NCI-H1092 treated with DMSO at 0.1 percent for 48 hours (cell line): Measurements from ENCODE around the gene HS6ST2.

Experiments
- DNase-seq: peaks from one replicate; lab custom pipeline; 2025; lab: John Stamatoyannopoulos, UW

The HS6ST2 gene

GRCh38 chrX:132790329-132790728 lies 168.1 kb downstream of the HS6ST2 start:
- no peak for DNase-seq

- DNase-seq: no peak
Measured at GRCh38 chrX:132786217-132786616, 172.2 kb downstream of the HS6ST2 start.

- no peak for DNase-seq
Measured at GRCh38 chrX:132778917-132779316, 179.5 kb downstream of the HS6ST2 start.

- no peak for DNase-seq
Measured at GRCh38 chrX:132776486-132777210, 181.8 kb downstream of the HS6ST2 start.

- no peak for DNase-seq
Measured at GRCh38 chrX:132775263-132775823, 183.1 kb downstream of the HS6ST2 start.

- no peak for DNase-seq
Measured at GRCh38 chrX:132774010-132774714, 184.3 kb downstream of the HS6ST2 start.

GRCh38 chrX:132769609-132770008 lies 188.8 kb downstream of the HS6ST2 start:
- DNase-seq: no peak

- DNase-seq: no peak
Measured at GRCh38 chrX:132766452-132766851, 192.0 kb downstream of the HS6ST2 start.

- no peak for DNase-seq
Measured at GRCh38 chrX:132763528-132763927, 194.9 kb downstream of the HS6ST2 start.

GRCh38 chrX:132758759-132759158 lies 199.7 kb downstream of the HS6ST2 start:
- no peak for DNase-seq

- no peak for DNase-seq
Measured at GRCh38 chrX:132757066-132757623, 201.3 kb downstream of the HS6ST2 start.

GRCh38 chrX:132756439-132756838 lies 202.0 kb downstream of the HS6ST2 start:
- no peak for DNase-seq

GRCh38 chrX:132751063-132751690 lies 207.3 kb downstream of the HS6ST2 start:
- DNase-seq: no peak

GRCh38 chrX:132750331-132751062 lies 207.9 kb downstream of the HS6ST2 start:
- no peak for DNase-seq

GRCh38 chrX:132749406-132749805 lies 209.0 kb downstream of the HS6ST2 start:
- DNase-seq: no peak

GRCh38 chrX:132748909-132749308 lies 209.5 kb downstream of the HS6ST2 start:
- no peak for DNase-seq

GRCh38 chrX:132748268-132748667 lies 210.2 kb downstream of the HS6ST2 start:
- DNase-seq: no peak

GRCh38 chrX:132745593-132745992 lies 212.8 kb downstream of the HS6ST2 start:
- no peak for DNase-seq

GRCh38 chrX:132744470-132744869 lies 214.0 kb downstream of the HS6ST2 start:
- no peak for DNase-seq

- DNase-seq: no peak
Measured at GRCh38 chrX:132743086-132743485, 215.3 kb downstream of the HS6ST2 start.

- no peak for DNase-seq
Measured at GRCh38 chrX:132742246-132742645, 216.2 kb downstream of the HS6ST2 start.

- DNase-seq: no peak
Measured at GRCh38 chrX:132741689-132742088, 216.7 kb downstream of the HS6ST2 start.
